Measurements from ENCODE around the gene SPON1.

- no peak for TF ChIP-seq SUZ12 (IDR thresholded peaks at IDR 0.05; ENCODE audit: extremely low read depth, insufficient read depth, insufficient read length)
- no peak for TF ChIP-seq YY1 (IDR thresholded peaks at IDR 0.05; ENCODE audit: insufficient read depth, insufficient read length)
- no peak for TF ChIP-seq ZNF274 (IDR thresholded peaks at IDR 0.05; ENCODE audit: low read depth, low read length)
Observed at GRCh38 chr11:14079797-14080196, 117.3 kb downstream of the SPON1 start.

Measured in NT2/D1 (cell line).